HUES64 (cell line): ENCODE data around the gene CUEDC1. TPM values are rescaled to one million over a fixed set of nuclear protein-coding genes. Genes with fewer than 3 reads are reported as not detected.

Experiments
- H3K27ac ChIP-seq: 2 replicates; pipeline ENCODE4 v1.7.0; 2013; ENCODE audit warnings: low read depth, low read length, inconsistent platforms
- H3K27me3 ChIP-seq: 2 replicates; pipeline ENCODE4 v1.6.1; 2013; ENCODE audit warnings: mild to moderate bottlenecking, low read length; ENCODE audit not compliant: insufficient read depth
- H3K36me3 ChIP-seq: 2 replicates; pipeline ENCODE4 v1.6.1; 2013; ENCODE audit warnings: mild to moderate bottlenecking, low read length; ENCODE audit not compliant: insufficient read depth
- H3K4me1 ChIP-seq: 2 replicates; pipeline ENCODE4 v1.6.1; 2013; ENCODE audit warnings: mild to moderate bottlenecking, low read length, moderate library complexity; ENCODE audit not compliant: insufficient read depth
- H3K4me3 ChIP-seq: 2 replicates; pipeline ENCODE4 v1.5.1; 2013; ENCODE audit warnings: mild to moderate bottlenecking, low read length, moderate library complexity
- H3K9ac ChIP-seq: 2 replicates; pipeline ENCODE4 v1.6.1; 2013; ENCODE audit warnings: mild to moderate bottlenecking, low read depth, low read length
- H3K9me3 ChIP-seq: 2 replicates; pipeline ENCODE4 v1.6.1; 2013; ENCODE audit warnings: low read depth, low read length; ENCODE audit not compliant: insufficient read depth
- WGBS: fragments of 150-250, 120-280 bp; methylation state at CpG from one replicate; pipeline ENCODE4 v1.1.7; 2013; ENCODE audit warnings: missing lambda C conversion rate; 5-methylcytosine and 5-hydroxymethylcytosine counted together
- polyA plus RNA-seq, 2 experiments: library from polyadenylated mRNA; stranded (reverse); fragments of 50-300 nt; gene quantifications; one replicate each; pipeline ENCODE4 v1.2.3, GENCODE V29; 2013

CUEDC1 gene
- 13.1 TPM for polyA plus RNA-seq (2013, experiment 1 of 2)
- polyA plus RNA-seq (2013, experiment 2 of 2), result 17.7 TPM

- H3K9me3 ChIP-seq, result no peaks in the 10 kb centered on the region
- H3K4me1 ChIP-seq, result peaks cover 38% of the 10 kb centered on the region
- H3K9ac ChIP-seq, result peak within 1 kb of the TSS; percentile 66
- H3K27ac ChIP-seq, result peak within 1 kb of the TSS; percentile 71
- H3K4me3 ChIP-seq, result peak within 1 kb of the TSS; percentile 71
- H3K27me3 ChIP-seq, result peaks cover 37% of the 10 kb centered on the region
- WGBS, result under 1% methylated on average over 79 of the region's 79 CpGs
- H3K36me3 ChIP-seq, result no peaks in the 10 kb centered on the region
Observed at GRCh38 chr17:57955183-57955931, at the start of gene CUEDC1. CUEDC1 (minus strand) TSS chr17:57955412; CDS start chr17:57885564, 69,848 bp downstream.

- H3K36me3 ChIP-seq, result peaks cover 70% of the 10 kb centered on the region
- no peaks in the 10 kb centered on the region for H3K9me3 ChIP-seq
- WGBS, result 100% methylated on average over 3 of the region's 3 CpGs
- no peak overlapping the region for H3K9ac ChIP-seq
- H3K4me1 ChIP-seq, result peaks cover 17% of the 10 kb centered on the region
- no peak overlapping the region for H3K27ac ChIP-seq
- H3K4me3 ChIP-seq, result peak overlapping the region; percentile 83; the same call in 1 of the 2 replicates
- H3K27me3 ChIP-seq, result no peaks in the 10 kb centered on the region
Observed at GRCh38 chr17:58004060-58004459, 48.8 kb upstream of the CUEDC1 start.

GRCh38 chr17:58002973-58003372, 47.8 kb upstream of the CUEDC1 start:
- H3K27ac ChIP-seq, result no peak overlapping the region; the same call in 1 of the 2 replicates
- H3K4me3 ChIP-seq, result peak overlapping the region; percentile 83; the same call in 1 of the 2 replicates
- 96% methylated on average over 2 of the region's 2 CpGs for WGBS
- H3K36me3 ChIP-seq, result peaks cover 81% of the 10 kb centered on the region
- H3K27me3 ChIP-seq, result no peaks in the 10 kb centered on the region
- H3K4me1 ChIP-seq, result peaks cover 17% of the 10 kb centered on the region
- no peak overlapping the region for H3K9ac ChIP-seq
- H3K9me3 ChIP-seq, result no peaks in the 10 kb centered on the region

DNA sequence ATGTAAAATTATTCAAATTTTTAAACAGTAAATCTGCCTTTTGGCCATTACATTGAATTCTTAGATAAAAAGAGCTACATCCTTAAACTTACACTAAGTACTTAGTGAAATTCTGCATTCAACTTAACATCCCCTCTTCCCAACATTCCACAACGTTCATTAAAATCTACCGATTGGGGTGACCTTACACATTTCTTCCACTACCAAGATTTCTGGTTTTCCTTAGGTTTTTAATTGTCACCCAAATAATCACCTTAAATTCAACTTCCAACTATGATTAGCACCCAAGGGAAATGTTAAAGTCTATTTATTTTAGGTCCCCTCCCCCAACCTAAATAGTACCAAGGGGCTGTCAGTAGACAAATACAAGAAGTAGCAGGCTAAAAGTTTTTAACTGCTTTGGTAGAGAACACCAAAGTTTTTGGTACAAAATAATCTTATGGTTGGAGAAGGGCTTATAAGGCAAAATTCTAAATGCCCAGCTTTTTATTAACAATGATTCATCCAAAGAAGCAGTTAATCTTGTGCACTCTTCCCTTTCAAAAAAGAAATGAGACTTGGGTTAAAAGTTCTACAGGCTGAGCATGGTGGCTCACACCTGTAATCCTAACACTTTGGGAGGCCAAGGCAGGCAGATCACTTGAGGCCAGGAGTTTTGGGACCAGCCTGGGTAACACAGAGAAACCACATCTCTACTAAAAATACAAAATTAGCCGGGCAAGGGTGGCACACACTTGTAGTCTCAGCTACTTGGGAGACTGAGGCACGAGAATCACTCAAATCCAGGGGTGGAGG, 47.1 kb upstream of the CUEDC1 start:
- Histone ChIP-seq H3K27me3 (no peaks in the 10 kb centered on the region), H3K9ac (no peak overlapping the region), H3K4me3 (peak overlapping the region; percentile 83; the same call in 1 of the 2 replicates), H3K36me3 (peaks cover 86% of the 10 kb centered on the region), H3K9me3 (no peaks in the 10 kb centered on the region), H3K27ac (peak overlapping the region; percentile 7; the same call in 1 of the 2 replicates), H3K4me1 (peaks cover 17% of the 10 kb centered on the region)
- 93% methylated on average over 4 of the region's 4 CpGs for WGBS

DNA sequence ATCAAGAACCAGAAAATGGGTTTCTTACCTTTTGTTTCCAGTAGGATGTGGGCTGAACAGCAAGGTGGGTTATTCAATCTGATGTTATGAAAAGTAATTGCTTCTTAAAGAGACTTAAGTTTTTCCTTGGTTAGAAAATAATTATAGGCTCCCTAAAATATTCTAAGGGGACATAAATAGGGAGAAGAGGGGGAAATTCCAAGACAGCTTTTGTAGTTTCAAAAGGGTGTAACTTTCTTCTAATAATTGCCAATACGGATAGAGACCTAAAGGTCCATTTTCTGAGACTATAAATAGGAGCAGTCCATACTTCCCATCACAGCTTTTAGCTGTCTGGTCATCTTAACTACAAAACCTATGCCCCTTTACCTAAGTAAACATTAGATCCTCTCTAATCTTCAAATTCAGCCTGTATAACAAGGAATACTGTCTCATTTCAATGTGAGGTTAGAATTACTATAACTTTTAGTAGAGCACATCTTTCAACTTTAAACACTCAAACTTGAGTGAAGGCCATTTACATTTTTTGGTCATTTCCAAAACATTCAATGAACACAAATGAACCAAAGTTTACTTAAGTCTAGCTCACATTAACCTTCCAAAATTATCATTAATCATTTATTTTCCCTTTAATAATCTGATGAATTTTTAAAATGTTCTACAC, 46.4 kb upstream of the CUEDC1 start:
- Histone ChIP-seq H3K36me3 (peaks cover 88% of the 10 kb centered on the region), H3K4me3 (no peak overlapping the region), H3K9ac (no peak overlapping the region), H3K9me3 (no peaks in the 10 kb centered on the region), H3K27ac (no peak overlapping the region), H3K4me1 (peaks cover 17% of the 10 kb centered on the region), H3K27me3 (no peaks in the 10 kb centered on the region)
- 95% methylated on average over 1 of the region's 1 CpG for WGBS

DNA sequence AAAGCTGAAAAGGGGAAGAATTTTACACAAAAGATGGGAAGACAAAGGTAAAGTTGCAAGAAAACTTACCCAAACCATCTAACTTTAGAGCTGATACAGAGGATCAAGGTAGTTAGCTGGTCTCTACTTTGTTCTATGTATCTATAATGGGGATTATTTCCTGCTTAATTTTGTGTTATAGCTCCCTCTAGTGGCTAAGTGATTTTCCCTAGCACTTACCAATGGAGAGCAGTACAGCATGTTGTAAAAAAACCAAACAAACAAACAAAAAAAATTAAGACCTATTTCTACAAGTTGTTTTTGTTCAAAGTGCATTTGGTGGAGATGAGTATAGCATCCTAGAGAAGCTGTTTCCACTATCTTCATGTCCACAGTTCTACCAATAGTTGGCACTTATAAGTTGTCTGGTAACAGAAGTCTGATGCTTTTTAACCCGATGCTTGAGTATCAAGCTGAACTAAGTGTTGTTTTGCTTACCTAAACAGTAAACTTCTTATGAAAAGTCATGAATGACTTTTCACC, 44.3 kb upstream of the CUEDC1 start:
- H3K27me3 ChIP-seq, result no peaks in the 10 kb centered on the region
- WGBS, result 100% methylated on average over 1 of the region's 1 CpG
- no peaks in the 10 kb centered on the region for H3K9me3 ChIP-seq
- H3K4me3 ChIP-seq, result no peak overlapping the region
- H3K27ac ChIP-seq, result no peak overlapping the region
- H3K4me1 ChIP-seq, result peaks cover 15% of the 10 kb centered on the region
- H3K36me3 ChIP-seq, result peaks cover 73% of the 10 kb centered on the region
- no peak overlapping the region for H3K9ac ChIP-seq

GRCh38 chr17:57999010-57999495, 43.8 kb upstream of the CUEDC1 start:
- H3K9ac ChIP-seq, result no peak overlapping the region

DNA sequence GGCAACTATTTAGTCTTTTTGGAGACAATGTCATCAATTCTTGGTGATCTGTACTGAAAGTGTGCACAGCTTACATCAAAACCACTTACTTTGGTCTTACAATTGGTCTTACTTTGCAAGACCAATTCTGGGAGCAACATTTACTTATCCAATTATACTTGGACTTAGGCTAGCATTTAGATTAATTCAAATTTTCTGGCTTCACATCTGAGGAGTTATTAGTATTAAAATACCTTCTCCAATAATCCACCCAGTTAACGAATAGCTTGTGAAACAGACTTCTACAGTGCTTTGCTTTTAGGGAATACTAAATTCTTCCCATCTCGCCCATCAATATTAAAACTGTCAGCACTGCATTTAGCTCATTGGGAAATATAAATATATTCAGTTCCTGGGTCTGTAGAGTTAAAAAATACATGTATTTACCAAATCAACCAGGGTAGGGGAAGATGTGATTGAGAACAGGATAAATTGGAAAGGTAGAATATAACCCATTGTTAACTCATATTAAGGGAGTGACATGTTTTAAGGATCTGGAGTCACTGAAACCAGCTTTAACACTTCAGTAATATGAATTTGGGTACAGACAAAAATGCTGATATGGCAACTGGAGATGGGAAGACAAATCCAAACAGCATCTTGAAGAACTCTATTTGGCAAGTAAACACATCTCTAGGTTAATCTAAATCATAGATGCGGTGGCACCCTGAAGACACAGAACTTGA, 42.0 kb upstream of the CUEDC1 start:
- Histone ChIP-seq H3K27ac (no peak overlapping the region), H3K36me3 (peaks cover 49% of the 10 kb centered on the region), H3K4me3 (no peak overlapping the region), H3K4me1 (peaks cover 9% of the 10 kb centered on the region), H3K9me3 (no peaks in the 10 kb centered on the region), H3K9ac (no peak overlapping the region), H3K27me3 (no peaks in the 10 kb centered on the region)
- WGBS, result 100% methylated on average over 3 of the region's 3 CpGs

More at GRCh38 chr17:57999010-57999495, 43.8 kb upstream of the CUEDC1 start:
- H3K9me3 ChIP-seq, result no peaks in the 10 kb centered on the region
- H3K4me3 ChIP-seq, result no peak overlapping the region
- H3K27ac ChIP-seq, result no peak overlapping the region
- H3K4me1 ChIP-seq, result peaks cover 13% of the 10 kb centered on the region
- H3K27me3 ChIP-seq, result no peaks in the 10 kb centered on the region
- H3K36me3 ChIP-seq, result peaks cover 67% of the 10 kb centered on the region

DNA sequence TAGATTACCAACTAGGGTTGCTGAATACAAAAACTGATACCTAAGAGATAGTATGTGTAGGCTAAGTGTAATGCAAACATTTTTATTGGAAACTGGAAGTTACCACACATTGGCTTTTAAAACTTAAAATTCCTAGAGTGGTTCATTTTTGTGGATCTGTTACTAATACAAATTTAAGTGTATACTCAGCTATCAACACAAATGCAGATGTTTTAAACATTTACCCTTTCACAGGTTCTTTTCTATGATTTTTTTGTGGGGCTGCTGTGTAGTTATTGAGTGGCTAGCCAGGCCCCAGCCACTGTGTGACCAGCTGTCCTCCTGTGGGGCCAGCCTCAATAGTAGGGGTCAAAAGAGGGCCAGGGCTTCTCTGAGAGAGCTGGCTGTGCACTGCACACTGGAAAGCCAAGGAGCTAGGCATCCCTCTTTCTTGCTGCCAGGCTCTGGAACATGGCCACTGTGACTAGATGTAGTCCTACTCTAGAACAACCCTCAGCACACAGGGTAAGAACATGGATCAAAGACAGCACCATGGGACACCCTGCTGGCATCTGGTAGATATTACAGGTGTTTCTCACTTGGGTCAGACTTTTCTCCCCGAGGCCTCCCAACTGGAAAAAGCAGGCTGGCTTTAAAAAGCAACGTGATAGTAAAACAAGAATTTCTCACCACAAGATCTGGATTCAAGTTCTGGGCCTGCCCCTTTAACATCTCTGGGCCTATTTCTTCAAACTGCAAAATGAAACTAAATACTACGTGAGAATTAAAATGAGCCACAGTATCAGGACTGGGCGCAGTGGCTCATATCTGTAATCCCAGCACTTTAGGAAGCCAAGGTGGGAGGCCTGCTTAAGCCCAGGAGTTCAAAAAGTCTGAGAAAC, 40.1 kb upstream of the CUEDC1 start:
- Histone ChIP-seq H3K9ac (no peak overlapping the region), H3K27ac (no peak overlapping the region), H3K36me3 (peaks cover 30% of the 10 kb centered on the region), H3K4me1 (peaks cover 9% of the 10 kb centered on the region), H3K27me3 (no peaks in the 10 kb centered on the region), H3K9me3 (no peaks in the 10 kb centered on the region), H3K4me3 (no peak overlapping the region)
- 69% methylated on average over 4 of the region's 4 CpGs for WGBS
